ENCODE data around the gene OR56A4.

Gene OR56A4

DNA sequence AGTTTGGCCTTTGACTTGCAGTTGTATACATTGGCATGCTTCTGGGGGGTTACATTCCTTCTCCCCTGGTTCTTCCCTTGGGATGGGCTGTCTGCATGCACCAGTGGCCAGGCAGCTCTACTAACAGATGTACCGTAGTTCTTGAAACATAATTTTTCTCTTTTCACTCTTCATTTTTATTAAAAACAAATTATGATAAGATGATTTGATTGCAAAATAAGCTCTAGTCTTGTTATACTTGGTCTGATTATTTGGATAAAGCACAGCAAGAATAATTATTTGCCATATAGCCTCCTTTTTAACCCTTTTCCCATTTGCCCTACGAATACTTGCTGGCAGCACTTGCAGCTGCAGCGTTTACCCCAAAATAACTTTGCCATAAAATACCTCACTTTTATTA lies 51.2 kb downstream of the OR56A4 start:
- no peak for DNase-seq
